ENCODE measurements around the gene RAD54L2.

DNA sequence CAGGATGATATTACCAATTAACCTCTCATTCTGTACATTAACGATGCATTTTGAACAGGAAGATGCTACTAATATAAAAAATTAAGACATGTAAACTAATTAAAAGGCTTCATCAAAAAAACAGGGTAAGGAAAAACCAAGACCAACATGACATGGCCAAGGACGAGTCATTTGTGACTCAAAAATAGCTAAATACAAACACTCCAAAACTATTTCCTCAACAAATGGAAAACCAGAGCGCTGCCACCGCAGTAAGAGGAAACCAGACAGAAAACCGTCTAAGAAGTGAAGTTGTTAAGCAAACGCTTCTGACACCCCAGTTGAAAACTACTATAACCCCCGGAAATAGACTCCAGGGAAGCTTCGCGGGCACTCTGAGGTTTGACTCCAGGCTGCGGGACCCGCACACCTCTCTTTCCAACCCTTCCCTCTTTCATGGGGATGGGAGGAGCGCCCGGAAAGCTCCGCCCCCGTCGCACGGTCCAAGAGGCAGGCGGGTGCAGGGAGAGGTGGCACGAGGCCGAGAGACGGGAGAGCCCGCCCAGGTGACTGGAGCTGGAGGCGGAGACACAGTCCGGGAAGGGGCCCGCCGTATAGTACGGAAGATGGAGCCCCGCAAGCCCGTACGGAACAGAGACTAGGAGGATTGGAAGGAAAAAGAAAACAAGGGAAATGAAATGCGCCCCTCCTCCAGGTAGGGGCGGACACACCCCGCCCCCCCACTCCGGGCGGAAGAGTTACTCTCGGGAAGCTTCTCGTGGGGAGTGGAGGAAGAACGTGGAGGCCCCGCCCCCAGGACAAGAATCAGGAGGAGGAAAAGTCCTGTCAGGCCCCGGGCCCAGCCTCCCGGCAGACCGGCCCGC, 39.4 kb upstream of the RAD54L2 start:
- TF ChIP-seq EZH2phosphoT487 (IDR thresholded peaks at IDR 0.05; ENCODE audit: borderline replicate concordance, low read length): no peak
- TF ChIP-seq, protein P1, sequence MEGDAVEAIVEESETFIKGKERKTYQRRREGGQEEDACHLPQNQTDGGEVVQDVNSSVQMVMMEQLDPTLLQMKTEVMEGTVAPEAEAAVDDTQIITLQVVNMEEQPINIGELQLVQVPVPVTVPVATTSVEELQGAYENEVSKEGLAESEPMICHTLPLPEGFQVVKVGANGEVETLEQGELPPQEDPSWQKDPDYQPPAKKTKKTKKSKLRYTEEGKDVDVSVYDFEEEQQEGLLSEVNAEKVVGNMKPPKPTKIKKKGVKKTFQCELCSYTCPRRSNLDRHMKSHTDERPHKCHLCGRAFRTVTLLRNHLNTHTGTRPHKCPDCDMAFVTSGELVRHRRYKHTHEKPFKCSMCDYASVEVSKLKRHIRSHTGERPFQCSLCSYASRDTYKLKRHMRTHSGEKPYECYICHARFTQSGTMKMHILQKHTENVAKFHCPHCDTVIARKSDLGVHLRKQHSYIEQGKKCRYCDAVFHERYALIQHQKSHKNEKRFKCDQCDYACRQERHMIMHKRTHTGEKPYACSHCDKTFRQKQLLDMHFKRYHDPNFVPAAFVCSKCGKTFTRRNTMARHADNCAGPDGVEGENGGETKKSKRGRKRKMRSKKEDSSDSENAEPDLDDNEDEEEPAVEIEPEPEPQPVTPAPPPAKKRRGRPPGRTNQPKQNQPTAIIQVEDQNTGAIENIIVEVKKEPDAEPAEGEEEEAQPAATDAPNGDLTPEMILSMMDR (IDR thresholded peaks at IDR 0.05; ENCODE audit: low read depth, low read length, poor library complexity, severe bottlenecking): no peak

Measured in DOHH2 (cell line).